ENCODE data around the gene POLR3C. TPM values are rescaled to one million over a fixed set of nuclear protein-coding genes. Genes with fewer than 3 reads are reported as not detected.

Gene POLR3C
- total and polyA plus RNA-seq, 12 donors = 12.0 to 28.4 (median 19.9) TPM

DNA sequence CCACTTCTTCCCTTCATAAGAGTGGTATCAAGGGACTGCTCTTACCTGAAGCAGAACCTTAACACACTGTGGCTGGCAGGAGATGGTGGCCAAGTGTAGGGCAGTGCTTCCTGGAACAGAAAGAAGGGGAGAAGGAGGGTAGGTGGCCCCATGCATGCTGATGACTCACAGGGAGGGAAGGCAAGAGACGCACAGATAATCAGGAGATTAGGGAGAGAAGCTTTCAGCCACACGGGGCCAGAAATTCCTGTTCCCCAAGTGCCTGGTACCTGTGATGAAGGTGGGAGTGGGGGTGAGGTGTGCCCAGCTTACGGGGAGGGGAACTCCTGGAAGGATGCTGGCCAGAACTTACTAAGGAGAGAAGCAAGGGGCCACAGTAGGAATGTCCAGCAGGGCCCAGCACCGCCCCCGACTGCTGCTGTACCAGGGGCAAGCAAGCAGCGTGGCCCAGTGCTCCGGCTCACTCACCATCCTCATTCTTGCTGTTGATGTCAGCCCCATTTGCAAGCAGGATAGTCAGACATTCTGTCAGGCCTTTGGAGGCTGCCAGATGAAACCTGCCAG, 54.0 kb downstream of the POLR3C start:
- DNase-seq = no peak
- Histone ChIP-seq H3K27me3 (no peaks in the 10 kb centered on the region), H3K27ac (no peak overlapping the region), H3K4me3 (no peak overlapping the region), H3K4me1 (replicated peaks in 1 of 2) (no peaks in the 10 kb centered on the region), H3K9me3 (replicated peaks in 1 of 3) (no peaks in the 10 kb centered on the region), H3K36me3 (replicated peaks in 1 of 2) (no peaks in the 10 kb centered on the region)
- 72 to 85% (median 81%) methylated on average over 5 to 7 of the region's 7 CpGs for WGBS, 4 donors
- intact Hi-C loops (cut with DNase I) = no loop called here
- TF ChIP-seq POLR2A (IDR thresholded peaks at IDR 0.05) = no peak
- TF ChIP-seq, protein P1, sequence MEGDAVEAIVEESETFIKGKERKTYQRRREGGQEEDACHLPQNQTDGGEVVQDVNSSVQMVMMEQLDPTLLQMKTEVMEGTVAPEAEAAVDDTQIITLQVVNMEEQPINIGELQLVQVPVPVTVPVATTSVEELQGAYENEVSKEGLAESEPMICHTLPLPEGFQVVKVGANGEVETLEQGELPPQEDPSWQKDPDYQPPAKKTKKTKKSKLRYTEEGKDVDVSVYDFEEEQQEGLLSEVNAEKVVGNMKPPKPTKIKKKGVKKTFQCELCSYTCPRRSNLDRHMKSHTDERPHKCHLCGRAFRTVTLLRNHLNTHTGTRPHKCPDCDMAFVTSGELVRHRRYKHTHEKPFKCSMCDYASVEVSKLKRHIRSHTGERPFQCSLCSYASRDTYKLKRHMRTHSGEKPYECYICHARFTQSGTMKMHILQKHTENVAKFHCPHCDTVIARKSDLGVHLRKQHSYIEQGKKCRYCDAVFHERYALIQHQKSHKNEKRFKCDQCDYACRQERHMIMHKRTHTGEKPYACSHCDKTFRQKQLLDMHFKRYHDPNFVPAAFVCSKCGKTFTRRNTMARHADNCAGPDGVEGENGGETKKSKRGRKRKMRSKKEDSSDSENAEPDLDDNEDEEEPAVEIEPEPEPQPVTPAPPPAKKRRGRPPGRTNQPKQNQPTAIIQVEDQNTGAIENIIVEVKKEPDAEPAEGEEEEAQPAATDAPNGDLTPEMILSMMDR (IDR thresholded peaks at IDR 0.05) = no peak

DNA sequence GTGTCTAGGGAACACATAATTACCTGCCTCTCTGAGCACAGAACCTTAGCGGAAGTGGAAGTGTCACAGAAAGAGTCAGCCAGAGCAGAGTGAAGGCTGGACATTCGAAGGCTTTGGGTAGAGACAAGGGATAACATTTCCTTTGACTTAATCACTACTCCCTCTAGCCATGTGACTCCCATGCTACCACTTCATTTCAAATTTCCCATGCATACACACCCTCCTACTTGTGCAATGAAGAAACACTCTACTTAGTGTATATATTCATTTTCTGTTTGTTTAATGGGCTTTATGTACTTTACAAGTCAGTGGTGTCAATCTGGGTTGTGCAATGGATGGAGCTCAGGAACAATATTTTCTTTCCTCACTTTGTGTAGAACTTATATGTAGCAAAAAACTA, 54.7 kb downstream of the POLR3C start:
- Histone ChIP-seq H3K4me1 (replicated peaks in 1 of 2) (no peaks in the 10 kb centered on the region), H3K9me3 (replicated peaks in 1 of 3) (no peaks in the 10 kb centered on the region), H3K4me3 (no peak overlapping the region), H3K27me3 (no peaks in the 10 kb centered on the region), H3K27ac (no peak overlapping the region), H3K36me3 (replicated peaks in 1 of 2) (no peaks in the 10 kb centered on the region)
- intact Hi-C loops (cut with DNase I) = no loop called here
- WGBS, 4 donors = 79 to 92% (median 85%) methylated on average over 2 of the region's 2 CpGs
- no peak for TF ChIP-seq POLR2A (IDR thresholded peaks at IDR 0.05)
- TF ChIP-seq, protein P1 (IDR thresholded peaks at IDR 0.05) = no peak
- DNase-seq = no peak

DNA sequence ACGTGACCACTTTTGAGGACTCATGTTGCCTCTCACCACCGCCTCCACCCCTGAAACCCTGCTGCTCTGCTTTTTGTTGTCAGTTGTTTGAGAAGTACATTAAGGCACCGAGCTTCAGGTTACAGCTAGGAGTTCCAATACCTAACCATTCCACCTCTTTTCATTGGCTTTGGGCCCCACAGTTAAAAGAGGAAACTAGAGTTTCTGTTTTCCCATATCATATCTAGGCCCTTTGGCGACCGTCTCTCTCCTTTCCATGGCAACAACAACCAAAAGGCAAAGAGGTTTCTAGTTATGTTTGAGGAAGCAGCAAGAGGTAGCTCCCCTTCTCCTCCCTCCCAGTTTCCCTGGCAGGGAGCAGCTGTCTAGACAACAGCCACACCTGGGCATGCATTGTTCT, 55.8 kb downstream of the POLR3C start:
- Histone ChIP-seq H3K36me3 (replicated peaks in 1 of 2) (no peaks in the 10 kb centered on the region), H3K4me3 (no peak overlapping the region), H3K27me3 (no peaks in the 10 kb centered on the region), H3K4me1 (replicated peaks in 1 of 2) (peaks cover 0 to 1% of the 10 kb centered on the region in 2 donors), H3K9me3 (replicated peaks in 1 of 3) (no peaks in the 10 kb centered on the region), H3K27ac (no peak overlapping the region)
- TF ChIP-seq, protein P1 (IDR thresholded peaks at IDR 0.05) = no peak
- no peak for TF ChIP-seq POLR2A (IDR thresholded peaks at IDR 0.05)
- 70 to 81% (median 75%) methylated on average over 5 of the region's 5 CpGs for WGBS, 4 donors
- DNase-seq = no peak
- intact Hi-C loops (cut with DNase I) = no loop called here

DNA sequence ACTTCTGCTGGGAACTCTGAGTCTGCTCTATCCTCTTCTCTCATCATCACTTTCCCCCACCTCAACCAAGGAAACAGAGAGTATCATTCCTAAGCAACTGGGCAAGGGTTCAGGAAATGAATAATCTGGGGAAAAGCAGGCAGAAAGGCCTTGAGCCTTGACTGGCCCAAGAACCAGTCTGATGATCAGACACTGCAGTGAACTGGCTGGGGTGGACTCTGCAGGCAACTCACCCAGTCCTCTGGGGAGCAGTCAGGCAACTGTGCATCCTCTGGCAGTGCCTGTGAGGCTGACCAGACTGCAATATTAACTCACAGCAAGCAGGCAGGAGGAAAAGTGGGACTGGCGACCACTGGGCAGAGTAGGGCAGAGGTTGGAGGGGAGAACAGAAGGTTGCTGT, 60.7 kb downstream of the POLR3C start:
- Histone ChIP-seq H3K4me3 (no peak overlapping the region), H3K36me3 (replicated peaks in 1 of 2) (no peaks in the 10 kb centered on the region), H3K27ac (no peak overlapping the region), H3K9me3 (replicated peaks in 1 of 3) (no peaks in the 10 kb centered on the region), H3K27me3 (no peaks in the 10 kb centered on the region), H3K4me1 (replicated peaks in 1 of 2) (peaks cover 3 to 10% of the 10 kb centered on the region in 2 donors)
- DNase-seq = no peak
- no peak for TF ChIP-seq POLR2A (IDR thresholded peaks at IDR 0.05)
- TF ChIP-seq, protein P1 (IDR thresholded peaks at IDR 0.05) = no peak
- WGBS, 4 donors = 67 to 89% (median 83%) methylated on average over 1 of the region's 1 CpG
- intact Hi-C loops (cut with DNase I) = no loop called here
